GM18502 (cell line): Measurements from ENCODE around the gene WDR5.

Source experiments
- ATAC-seq: cut with Tn5 transposase; IDR thresholded peaks from one replicate; pipeline ENCODE4 v1.9.1; 2021; ENCODE audit warnings: mild to moderate bottlenecking; ENCODE audit not compliant: unreplicated experiment, poor library complexity

Gene WDR5

GRCh38 chr9:134185536-134186011 lies 49.7 kb downstream of the WDR5 start:
- no peak for ATAC-seq

- ATAC-seq = no peak
Measured at GRCh38 chr9:134186471-134187109, 50.7 kb downstream of the WDR5 start.

GRCh38 chr9:134187110-134187531 lies 51.2 kb downstream of the WDR5 start:
- ATAC-seq = no peak

- ATAC-seq = no peak
Measured at GRCh38 chr9:134187891-134188385, 52.1 kb downstream of the WDR5 start.

- no peak for ATAC-seq
Measured at GRCh38 chr9:134188386-134189144, 52.7 kb downstream of the WDR5 start.

- ATAC-seq = no peak
Measured at GRCh38 chr9:134189145-134189469, 53.2 kb downstream of the WDR5 start.

- ATAC-seq = no peak
Measured at GRCh38 chr9:134189470-134190231, 53.8 kb downstream of the WDR5 start.

GRCh38 chr9:134190232-134191121 lies 54.6 kb downstream of the WDR5 start:
- no peak for ATAC-seq

GRCh38 chr9:134191455-134192209 lies 55.8 kb downstream of the WDR5 start:
- no peak for ATAC-seq

GRCh38 chr9:134192311-134192950 lies 56.5 kb downstream of the WDR5 start:
- no peak for ATAC-seq

- no peak for ATAC-seq
Measured at GRCh38 chr9:134192951-134193731, 57.3 kb downstream of the WDR5 start.

GRCh38 chr9:134193912-134194535 lies 58.1 kb downstream of the WDR5 start:
- ATAC-seq = no peak

GRCh38 chr9:134195558-134195957 lies 59.7 kb downstream of the WDR5 start:
- no peak for ATAC-seq

GRCh38 chr9:134196911-134197310 lies 61.0 kb downstream of the WDR5 start:
- no peak for ATAC-seq

GRCh38 chr9:134198791-134199190 lies 62.9 kb downstream of the WDR5 start:
- ATAC-seq = no peak

GRCh38 chr9:134200730-134201129 lies 64.8 kb downstream of the WDR5 start:
- no peak for ATAC-seq

GRCh38 chr9:134203224-134203623 lies 67.3 kb downstream of the WDR5 start:
- no peak for ATAC-seq

- ATAC-seq = no peak
Measured at GRCh38 chr9:134204041-134204440, 68.2 kb downstream of the WDR5 start.
